MM.1S (cell line): ENCODE measurements around the gene TCF25.

ENCODE experiments used
- DNase-seq: peaks from one replicate; pipeline ENCODE4 v3.0.0-alpha.2; 2015
- H2AFZ ChIP-seq: fragments of 300-600 bp; sonication (generic); 2 replicates; pipeline ENCODE4 v1.6.0; 2016; ENCODE audit warnings: antibody characterized with exemption, low read length
- H3F3A ChIP-seq: fragments of 300-600 bp; sonication (generic); 2 replicates; pipeline ENCODE4 v1.6.1; 2016; ENCODE audit warnings: mild to moderate bottlenecking, antibody characterized with exemption, low read length, moderate library complexity, mixed read lengths; ENCODE audit not compliant: insufficient read depth
- H3K27ac ChIP-seq: fragments of 300-600 bp; sonication (generic); 2 replicates; pipeline ENCODE4 v1.5.1; 2016; ENCODE audit warnings: mild to moderate bottlenecking, low read length
- H3K27me3 ChIP-seq: fragments of 300-600 bp; sonication (generic); replicated peaks from 2 replicates; pipeline ENCODE4 v1.6.0; 2016; ENCODE audit warnings: low read length; ENCODE audit not compliant: insufficient read depth
- H3K36me3 ChIP-seq: fragments of 300-600 bp; sonication (generic); replicated peaks from 2 replicates; pipeline ENCODE4 v1.6.1; 2016; ENCODE audit warnings: mild to moderate bottlenecking, low read length, mixed read lengths; ENCODE audit not compliant: insufficient read depth
- H3K4me1 ChIP-seq: fragments of 300-600 bp; sonication (generic); 2 replicates; pipeline ENCODE4 v1.6.1; 2016; ENCODE audit warnings: low read length, mixed read lengths
- H3K4me2 ChIP-seq: fragments of 300-600 bp; sonication (generic); 2 replicates; pipeline ENCODE4 v1.6.0; 2016; ENCODE audit warnings: low read depth, low read length
- H3K4me3 ChIP-seq: fragments of 300-600 bp; sonication (generic); 2 replicates; pipeline ENCODE4 v1.5.1; 2016; ENCODE audit warnings: low read length, mixed read lengths
- H3K79me2 ChIP-seq: fragments of 300-600 bp; sonication (generic); 2 replicates; pipeline ENCODE4 v1.6.1; 2016; ENCODE audit warnings: mixed run types, low read length, mixed read lengths
- H3K9ac ChIP-seq: fragments of 300-600 bp; sonication (generic); 2 replicates; pipeline ENCODE4 v1.6.1; 2016; ENCODE audit warnings: low read length, mixed read lengths
- H3K9me2 ChIP-seq: fragments of 300-600 bp; sonication (generic); replicated peaks from 2 replicates; pipeline ENCODE4 v1.6.1; 2016; ENCODE audit warnings: mild to moderate bottlenecking, low read length, mixed read lengths; ENCODE audit not compliant: insufficient read depth
- H3K9me3 ChIP-seq: fragments of 300-600 bp; sonication (generic); replicated peaks from 2 replicates; pipeline ENCODE4 v1.6.1; 2016; ENCODE audit warnings: mild to moderate bottlenecking, low read length, mixed read lengths; ENCODE audit not compliant: insufficient read depth
- H4K20me1 ChIP-seq: fragments of 300-600 bp; sonication (generic); 2 replicates; pipeline ENCODE4 v1.6.1; 2016; ENCODE audit warnings: mild to moderate bottlenecking, low read length, moderate library complexity, mixed read lengths; ENCODE audit not compliant: insufficient read depth
- EZH2 ChIP-seq: fragments of 300-600 bp; sonication (generic); optimal IDR thresholded peaks from 2 replicates; pipeline ENCODE3; 2017; ENCODE audit warnings: low read depth, mild to moderate bottlenecking, antibody characterized with exemption, low read length, mixed read lengths
- EZH2phosphoT487 ChIP-seq: fragments of 300-600 bp; sonication (generic); IDR thresholded peaks from 2 replicates; pipeline ENCODE4 v1.6.1; 2018; ENCODE audit warnings: antibody characterized with exemption, low read length
- TF ChIP-seq, protein P1 (sequence below): fragments of 300-600 bp; sonication (generic); IDR thresholded peaks from 2 replicates; pipeline ENCODE4 v1.5.1; 2016; ENCODE audit warnings: antibody characterized with exemption, low read length, mixed read lengths

The TCF25 gene

DNA sequence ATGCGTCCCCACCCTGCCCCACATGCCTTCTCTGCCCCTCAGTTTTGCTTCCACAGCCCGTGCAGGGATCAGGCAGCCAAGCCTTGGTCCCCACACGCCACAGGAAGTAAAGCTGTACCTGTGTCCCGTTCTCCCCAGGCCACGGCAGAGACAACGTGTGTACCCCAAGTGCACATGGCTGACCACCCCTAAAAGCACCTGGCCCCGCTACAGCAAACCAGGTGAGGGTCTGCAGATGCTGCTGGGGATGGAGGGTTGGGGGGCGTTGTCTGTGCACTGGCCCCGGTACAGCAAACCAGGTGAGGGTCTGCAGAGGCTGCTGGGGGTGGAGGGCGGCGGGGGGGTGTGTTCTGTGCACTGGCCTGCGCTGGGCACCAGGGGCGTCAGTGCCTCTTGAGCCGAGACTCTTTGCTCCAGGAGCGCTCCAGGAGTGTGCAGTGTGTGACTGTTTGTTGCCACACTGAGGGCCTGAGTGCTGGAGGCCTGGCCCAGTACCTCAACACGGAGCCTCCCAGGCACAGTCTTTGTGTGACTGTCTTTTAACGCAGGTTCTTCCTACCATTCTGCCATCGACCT, 18.8 kb downstream of the TCF25 start:
- no peaks in the 10 kb centered on the region for H3K79me2 ChIP-seq
- DNase-seq = no peak
- no peak overlapping the region for H3K27ac ChIP-seq
- H3F3A ChIP-seq = no peaks in the 10 kb centered on the region
- H3K4me3 ChIP-seq = no peak overlapping the region
- no peaks in the 10 kb centered on the region for H3K36me3 ChIP-seq
- no peaks in the 10 kb centered on the region for H3K9me3 ChIP-seq
- H3K4me1 ChIP-seq = no peaks in the 10 kb centered on the region
- TF ChIP-seq EZH2phosphoT487 (no peak), EZH2 (no peak)
- TF ChIP-seq, protein P1, sequence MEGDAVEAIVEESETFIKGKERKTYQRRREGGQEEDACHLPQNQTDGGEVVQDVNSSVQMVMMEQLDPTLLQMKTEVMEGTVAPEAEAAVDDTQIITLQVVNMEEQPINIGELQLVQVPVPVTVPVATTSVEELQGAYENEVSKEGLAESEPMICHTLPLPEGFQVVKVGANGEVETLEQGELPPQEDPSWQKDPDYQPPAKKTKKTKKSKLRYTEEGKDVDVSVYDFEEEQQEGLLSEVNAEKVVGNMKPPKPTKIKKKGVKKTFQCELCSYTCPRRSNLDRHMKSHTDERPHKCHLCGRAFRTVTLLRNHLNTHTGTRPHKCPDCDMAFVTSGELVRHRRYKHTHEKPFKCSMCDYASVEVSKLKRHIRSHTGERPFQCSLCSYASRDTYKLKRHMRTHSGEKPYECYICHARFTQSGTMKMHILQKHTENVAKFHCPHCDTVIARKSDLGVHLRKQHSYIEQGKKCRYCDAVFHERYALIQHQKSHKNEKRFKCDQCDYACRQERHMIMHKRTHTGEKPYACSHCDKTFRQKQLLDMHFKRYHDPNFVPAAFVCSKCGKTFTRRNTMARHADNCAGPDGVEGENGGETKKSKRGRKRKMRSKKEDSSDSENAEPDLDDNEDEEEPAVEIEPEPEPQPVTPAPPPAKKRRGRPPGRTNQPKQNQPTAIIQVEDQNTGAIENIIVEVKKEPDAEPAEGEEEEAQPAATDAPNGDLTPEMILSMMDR = no peak
- no peaks in the 10 kb centered on the region for H3K27me3 ChIP-seq
- no peak overlapping the region for H2AFZ ChIP-seq
- no peaks in the 10 kb centered on the region for H3K9me2 ChIP-seq
- no peak overlapping the region for H3K4me2 ChIP-seq
- no peaks in the 10 kb centered on the region for H4K20me1 ChIP-seq
- no peak overlapping the region for H3K9ac ChIP-seq

DNA sequence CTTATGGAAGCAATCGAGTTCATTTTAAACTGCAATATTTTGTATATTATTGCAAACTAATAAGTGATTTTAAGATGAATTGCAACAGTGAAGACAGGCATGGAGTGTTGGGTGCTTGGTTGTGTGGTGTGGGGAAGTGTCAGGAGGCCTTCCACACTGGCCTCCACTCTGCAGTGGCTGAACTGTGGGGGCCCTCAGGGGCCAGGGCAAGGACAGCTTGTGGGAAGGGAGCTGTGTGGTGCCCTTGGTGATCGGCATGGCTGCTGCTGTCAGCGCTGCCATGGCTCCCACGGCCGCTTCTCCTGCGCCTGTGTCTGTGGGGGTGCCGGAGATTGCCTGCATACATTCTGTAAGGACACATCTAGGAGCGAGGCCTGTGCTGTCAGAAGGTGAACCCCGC, 19.2 kb downstream of the TCF25 start:
- H2AFZ ChIP-seq = no peak overlapping the region
- no peaks in the 10 kb centered on the region for H3F3A ChIP-seq
- H3K27me3 ChIP-seq = no peaks in the 10 kb centered on the region
- no peak for DNase-seq
- H3K27ac ChIP-seq = no peak overlapping the region
- H4K20me1 ChIP-seq = no peaks in the 10 kb centered on the region
- H3K4me2 ChIP-seq = no peak overlapping the region
- H3K4me3 ChIP-seq = no peak overlapping the region
- TF ChIP-seq EZH2phosphoT487 = no peak
- TF ChIP-seq EZH2 = no peak
- TF ChIP-seq, protein P1 = no peak
- H3K36me3 ChIP-seq = no peaks in the 10 kb centered on the region
- H3K9me2 ChIP-seq = no peaks in the 10 kb centered on the region
- H3K79me2 ChIP-seq = no peaks in the 10 kb centered on the region
- H3K9me3 ChIP-seq = no peaks in the 10 kb centered on the region
- no peaks in the 10 kb centered on the region for H3K4me1 ChIP-seq
- H3K9ac ChIP-seq = no peak overlapping the region

DNA sequence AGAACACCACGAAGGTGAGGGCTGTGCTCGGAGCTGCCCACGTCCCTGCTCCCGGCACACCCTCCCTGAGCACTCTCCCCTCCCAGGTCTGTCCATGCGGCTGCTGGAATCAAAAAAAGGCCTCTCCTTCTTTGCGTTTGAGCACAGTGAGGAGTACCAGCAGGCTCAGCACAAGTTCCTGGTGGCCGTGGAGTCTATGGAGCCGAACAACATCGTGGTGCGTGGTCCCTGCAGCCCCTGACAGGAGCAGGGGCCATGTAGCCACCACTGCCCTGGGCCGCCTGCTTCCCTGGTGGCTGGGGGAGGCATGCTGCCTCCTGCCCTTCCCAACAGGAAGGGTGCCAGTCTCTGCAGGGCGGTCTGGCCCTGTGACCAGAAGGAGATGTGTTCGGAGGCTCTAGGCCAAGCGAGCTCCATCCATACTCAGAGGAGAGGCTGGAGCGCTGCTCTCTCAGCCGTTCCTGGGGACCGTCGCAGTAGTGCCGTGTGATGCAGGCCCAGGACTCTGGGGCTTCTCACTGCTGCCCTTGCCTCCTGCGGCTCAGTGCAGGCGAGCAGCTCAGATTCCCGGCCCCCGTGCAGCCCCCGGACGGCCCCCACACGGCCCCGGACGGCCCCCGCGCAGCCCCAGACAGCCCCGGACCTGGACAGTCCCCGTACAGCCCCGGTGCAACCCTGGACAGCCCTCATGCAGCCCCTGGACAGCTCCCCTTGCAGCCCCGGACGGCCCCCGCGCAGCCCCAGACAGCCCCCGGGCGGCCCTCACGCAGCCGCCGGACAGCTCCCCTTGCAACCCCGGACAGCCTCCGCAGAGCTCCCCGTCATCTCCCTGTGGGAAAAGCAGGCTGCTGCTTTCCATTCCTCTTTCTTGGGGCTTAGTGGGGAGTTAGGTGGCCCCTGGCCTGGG, 20.5 kb downstream of the TCF25 start:
- no peak overlapping the region for H3K27ac ChIP-seq
- TF ChIP-seq, protein P1 = no peak
- no peak for TF ChIP-seq EZH2
- TF ChIP-seq EZH2phosphoT487 = no peak
- H3K36me3 ChIP-seq = no peaks in the 10 kb centered on the region
- H3K9ac ChIP-seq = no peak overlapping the region
- H3K4me3 ChIP-seq = no peak overlapping the region
- H3F3A ChIP-seq = no peaks in the 10 kb centered on the region
- no peak for DNase-seq
- no peaks in the 10 kb centered on the region for H3K9me3 ChIP-seq
- H3K9me2 ChIP-seq = no peaks in the 10 kb centered on the region
- H4K20me1 ChIP-seq = no peaks in the 10 kb centered on the region
- H3K4me2 ChIP-seq = no peak overlapping the region
- no peak overlapping the region for H2AFZ ChIP-seq
- H3K4me1 ChIP-seq = no peaks in the 10 kb centered on the region
- H3K79me2 ChIP-seq = no peaks in the 10 kb centered on the region
- no peaks in the 10 kb centered on the region for H3K27me3 ChIP-seq
